Osteoblast (primary cell): ENCODE results near the gene NARS2. TPM values are rescaled to one million over a fixed set of nuclear protein-coding genes. Genes with fewer than 3 reads are reported as not detected.

Experiments used
- DNase-seq: peaks from one replicate; pipeline ENCODE4 v3.0.0; 2011; ENCODE audit warnings: low spot score, mixed read lengths; ENCODE audit not compliant: insufficient read length; ENCODE audit errors: missing footprints
- H2AFZ ChIP-seq: 2 replicates; pipeline ENCODE4 v1.6.0; 2011; ENCODE audit warnings: mild to moderate bottlenecking, low read length
- H3K27ac ChIP-seq: 2 replicates; pipeline ENCODE4 v1.5.1; 2011; ENCODE audit warnings: mild to moderate bottlenecking, low read depth, low read length, moderate library complexity
- H3K27me3 ChIP-seq: 2 replicates; pipeline ENCODE4 v1.6.0; 2012; ENCODE audit warnings: mild to moderate bottlenecking, control low read depth, inconsistent platforms, low read length, moderate library complexity; ENCODE audit not compliant: insufficient read depth
- H3K36me3 ChIP-seq: 2 replicates; pipeline ENCODE4 v1.5.1; 2011; ENCODE audit warnings: mild to moderate bottlenecking, low read length, control low read depth, moderate library complexity; ENCODE audit not compliant: insufficient read depth
- H3K4me1 ChIP-seq: 2 replicates; pipeline ENCODE4 v1.5.1; 2011; ENCODE audit warnings: mild to moderate bottlenecking, low read length, control low read depth, moderate library complexity; ENCODE audit not compliant: insufficient read depth
- H3K4me2 ChIP-seq: 2 replicates; pipeline ENCODE4 v1.6.0; 2011; ENCODE audit warnings: mild to moderate bottlenecking, low read length; ENCODE audit not compliant: insufficient read depth
- H3K4me3 ChIP-seq: fragments of 200-600 bp; sonication (generic); 3 replicates; pipeline ENCODE4 v1.5.1; 2012; ENCODE audit warnings: mild to moderate bottlenecking, low read length, inconsistent platforms; ENCODE audit not compliant: insufficient read depth
- H3K79me2 ChIP-seq: 2 replicates; pipeline ENCODE4 v1.6.0; 2012; ENCODE audit warnings: mild to moderate bottlenecking, low read length, control low read depth, inconsistent platforms; ENCODE audit not compliant: insufficient read depth
- H3K9me3 ChIP-seq: 2 replicates; pipeline ENCODE4 v1.5.1; 2011; ENCODE audit warnings: low read depth, low read length, control low read depth
- H4K20me1 ChIP-seq: 2 replicates; pipeline ENCODE4 v1.6.0; 2012; ENCODE audit warnings: mild to moderate bottlenecking, low read length, control low read depth; ENCODE audit not compliant: insufficient read depth
- CTCF ChIP-seq: IDR thresholded peaks from 2 replicates; pipeline ENCODE4 v1.5.1; 2011; ENCODE audit warnings: mild to moderate bottlenecking, low read depth, low read length, moderate library complexity; ENCODE audit errors: extremely low read depth
- small RNA-seq: library from RNA; depleted of rRNA; stranded (forward); fragments of <200 nt; gene quantifications from one replicate; pipeline ENCODE3, GENCODE V24; 2012
- total RNA-seq: library from RNA; depleted of rRNA; stranded (reverse); fragments of >200 nt; gene quantifications from 2 replicates; pipeline ENCODE4 v1.2.3, GENCODE V29; 2012

The NARS2 gene
- total RNA-seq, 1 donor = 19.5 TPM

DNA sequence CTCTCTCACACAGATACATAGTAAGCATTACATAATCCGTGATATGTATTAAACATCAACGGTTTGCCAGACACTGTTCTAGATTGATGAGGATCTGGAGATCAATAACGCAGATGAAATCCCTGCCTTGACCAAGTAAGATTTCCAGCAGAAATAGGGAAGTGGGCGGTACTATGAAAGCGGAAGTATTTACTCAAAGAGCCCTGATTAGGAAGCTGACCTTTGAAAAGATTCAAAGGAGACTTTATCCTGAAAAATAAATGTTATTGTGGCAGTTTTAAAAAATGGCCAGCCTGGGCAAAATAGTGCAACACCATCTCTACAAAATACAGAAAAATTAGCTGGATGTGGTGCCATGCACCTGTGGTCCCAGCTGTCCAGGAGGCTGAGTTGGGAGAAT lies 183.9 kb downstream of the NARS2 start:
- no peak for TF ChIP-seq CTCF
- no peaks in the 10 kb centered on the region for H3K4me1 ChIP-seq
- H3K9me3 ChIP-seq = no peaks in the 10 kb centered on the region

GRCh38 chr11:78386215-78386941 lies 188.3 kb downstream of the NARS2 start:
- Histone ChIP-seq H3K27ac (no peak overlapping the region), H3K36me3 (no peaks in the 10 kb centered on the region), H3K9me3 (peaks cover 10% of the 10 kb centered on the region), H3K79me2 (no peaks in the 10 kb centered on the region), H3K4me3 (no peak overlapping the region), H3K27me3 (no peaks in the 10 kb centered on the region), H4K20me1 (peaks cover 5% of the 10 kb centered on the region), H3K4me2 (no peak overlapping the region), H3K4me1 (no peaks in the 10 kb centered on the region), H2AFZ (no peak overlapping the region)
- no peak for DNase-seq
- TF ChIP-seq CTCF = no peak

More for the DNA sequence above, 183.9 kb downstream of the NARS2 start:
- Histone ChIP-seq H3K27ac (no peak overlapping the region), H3K4me2 (no peak overlapping the region), H4K20me1 (peaks cover 10% of the 10 kb centered on the region), H3K79me2 (peaks cover 9% of the 10 kb centered on the region), H3K36me3 (no peaks in the 10 kb centered on the region), H3K27me3 (no peaks in the 10 kb centered on the region), H3K4me3 (no peak overlapping the region), H2AFZ (no peak overlapping the region)
- no peak for DNase-seq

Small RNA genes lying within 50 kb of the gene (small RNA-seq; reads per million reads assigned to genes)
- gene RNU6-311P = not detected

Other genes with a start within 250 kb of the NARS2 start
- 18.3 and 18.5 TPM in 2 replicates for gene GAB2, start 157.0 kb downstream of the NARS2 start, total RNA-seq